ENCODE data around the gene CNNM3.
"Not testable (repeated sequence)": the region's sequence is repeated elsewhere in the genome, so short reads cannot be mapped to it uniquely, and the experiment has no call there.

The CNNM3 gene

DNA sequence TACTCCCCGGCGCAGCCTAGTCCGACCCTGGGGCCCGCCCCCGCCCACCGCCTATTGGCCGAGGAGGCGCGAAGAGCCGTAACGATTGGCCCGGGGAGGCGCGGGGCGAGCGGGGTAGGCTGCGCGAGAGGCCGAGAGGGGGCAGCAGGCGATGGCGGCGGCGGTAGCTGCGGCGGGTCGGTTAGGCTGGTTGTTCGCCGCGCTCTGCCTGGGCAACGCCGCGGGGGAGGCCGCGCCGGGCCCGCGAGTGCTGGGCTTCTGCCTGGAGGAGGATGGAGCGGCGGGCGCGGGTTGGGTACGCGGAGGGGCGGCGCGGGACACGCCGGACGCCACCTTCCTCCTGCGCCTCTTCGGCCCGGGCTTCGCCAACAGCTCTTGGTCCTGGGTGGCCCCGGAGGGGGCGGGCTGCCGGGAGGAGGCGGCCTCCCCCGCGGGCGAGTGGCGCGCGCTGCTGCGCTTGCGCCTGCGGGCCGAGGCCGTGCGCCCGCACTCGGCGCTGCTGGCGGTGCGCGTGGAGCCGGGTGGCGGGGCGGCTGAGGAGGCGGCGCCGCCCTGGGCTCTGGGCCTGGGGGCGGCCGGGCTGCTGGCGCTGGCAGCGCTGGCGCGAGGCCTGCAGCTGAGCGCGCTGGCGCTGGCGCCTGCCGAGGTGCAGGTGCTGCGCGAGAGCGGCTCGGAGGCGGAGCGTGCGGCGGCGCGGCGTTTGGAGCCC lies at the start of gene CNNM3:
CNNM3 (plus strand) TSS at position 142 of the 709 bp plus-strand sequence; CDS start at position 152, 10 bp downstream.
- DNase-seq, result peak; percentile 95 to 99 (median 98)

DNA sequence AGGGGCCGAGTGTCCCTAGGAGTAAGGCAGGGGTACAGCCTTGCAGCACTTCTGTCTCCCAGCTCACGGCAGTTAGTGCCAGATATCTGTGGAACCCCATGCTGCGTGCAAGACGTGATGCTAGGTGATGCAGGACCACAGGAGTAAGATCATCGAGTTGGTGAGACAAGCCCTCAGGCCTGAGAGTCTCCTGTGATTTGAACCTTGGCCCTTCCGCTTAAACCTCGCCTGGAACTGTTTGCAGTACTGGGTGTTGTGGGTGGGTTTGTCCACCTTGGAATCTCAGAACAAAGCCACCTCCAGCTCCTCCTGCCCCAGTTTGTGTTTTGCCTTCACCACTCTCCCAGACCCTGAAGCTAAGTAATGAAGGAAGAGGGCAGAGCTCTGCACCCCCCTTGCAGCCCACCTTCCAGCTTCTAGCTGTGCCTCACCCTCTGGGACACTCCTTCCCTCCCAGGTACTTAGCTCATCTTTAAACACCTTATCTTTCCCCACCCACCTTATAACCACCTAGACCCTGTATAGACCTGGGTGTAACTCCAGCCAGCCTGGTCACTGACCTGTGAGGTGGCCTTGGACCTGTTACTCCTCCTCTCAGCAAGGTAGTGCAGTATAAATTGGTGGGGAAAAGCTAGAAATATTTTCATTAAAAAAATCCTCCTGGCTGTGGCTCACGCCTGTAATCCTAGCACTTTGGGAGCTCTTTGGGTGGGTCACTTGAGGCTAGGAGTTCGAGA lies 48.8 kb upstream of the CNNM3 start:
- DNase-seq, result no peak

GRCh38 chr2:96768083-96768561 lies 47.9 kb upstream of the CNNM3 start:
- DNase-seq, result no peak

DNA sequence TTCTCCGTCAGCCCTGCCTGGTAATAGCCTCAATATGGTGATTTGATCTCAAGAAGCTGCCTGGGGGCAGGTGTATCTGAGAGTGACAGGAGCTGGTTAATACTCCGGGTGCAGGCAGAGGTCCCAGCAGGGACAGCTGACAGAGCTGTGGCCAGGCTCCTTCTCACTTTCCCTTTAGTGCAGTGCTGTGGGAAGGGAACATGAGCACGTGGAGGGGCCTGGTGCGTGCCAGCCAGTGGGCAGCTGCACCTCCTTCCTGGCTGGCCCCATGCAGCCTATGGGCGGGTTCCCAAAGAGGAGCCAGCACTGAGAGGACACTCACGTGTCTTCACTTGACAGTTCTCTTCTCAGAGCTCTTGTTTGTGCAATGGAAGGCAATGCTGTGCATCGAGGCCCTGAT lies 46.3 kb upstream of the CNNM3 start:
- DNase-seq, result peak; percentile 57 to 68 (median 57)

DNA sequence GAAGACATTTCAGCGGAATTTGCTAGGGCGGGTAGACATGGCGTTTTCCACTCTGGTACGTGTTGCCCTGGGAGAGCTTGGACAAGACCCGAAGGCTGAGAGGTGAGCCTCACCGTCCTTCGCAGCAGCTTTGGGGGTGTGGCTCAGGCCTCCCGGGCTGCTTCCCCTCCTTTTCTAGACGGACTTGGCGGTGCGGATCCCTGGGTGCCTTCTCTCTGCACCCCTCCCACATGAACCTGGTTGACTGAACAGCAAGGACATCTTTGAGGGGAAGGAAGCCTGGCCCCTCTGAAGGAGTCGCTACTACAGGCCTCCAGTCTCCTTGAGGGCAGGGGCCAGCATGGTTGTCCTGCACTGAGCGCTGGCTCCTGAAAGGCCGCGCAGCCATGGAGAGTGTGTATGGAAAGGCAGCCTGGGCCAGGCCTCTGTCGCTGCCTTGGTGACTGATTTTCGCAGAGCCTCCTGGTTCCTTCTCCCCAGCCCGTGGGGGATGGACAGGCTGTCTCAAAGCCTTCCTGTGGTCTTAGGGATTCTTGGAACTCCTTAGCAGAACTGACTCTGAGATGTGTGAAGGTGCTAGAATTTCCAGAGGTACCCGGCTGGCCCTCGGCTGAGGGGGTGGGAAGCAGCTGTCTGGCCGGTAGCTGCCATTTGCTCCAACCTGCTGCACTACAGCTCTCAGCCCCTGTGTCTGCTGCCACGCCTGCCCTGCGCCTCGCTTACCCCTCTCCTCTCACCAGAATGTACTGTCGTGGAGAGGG lies 45.4 kb upstream of the CNNM3 start:
- no peak for DNase-seq

DNA sequence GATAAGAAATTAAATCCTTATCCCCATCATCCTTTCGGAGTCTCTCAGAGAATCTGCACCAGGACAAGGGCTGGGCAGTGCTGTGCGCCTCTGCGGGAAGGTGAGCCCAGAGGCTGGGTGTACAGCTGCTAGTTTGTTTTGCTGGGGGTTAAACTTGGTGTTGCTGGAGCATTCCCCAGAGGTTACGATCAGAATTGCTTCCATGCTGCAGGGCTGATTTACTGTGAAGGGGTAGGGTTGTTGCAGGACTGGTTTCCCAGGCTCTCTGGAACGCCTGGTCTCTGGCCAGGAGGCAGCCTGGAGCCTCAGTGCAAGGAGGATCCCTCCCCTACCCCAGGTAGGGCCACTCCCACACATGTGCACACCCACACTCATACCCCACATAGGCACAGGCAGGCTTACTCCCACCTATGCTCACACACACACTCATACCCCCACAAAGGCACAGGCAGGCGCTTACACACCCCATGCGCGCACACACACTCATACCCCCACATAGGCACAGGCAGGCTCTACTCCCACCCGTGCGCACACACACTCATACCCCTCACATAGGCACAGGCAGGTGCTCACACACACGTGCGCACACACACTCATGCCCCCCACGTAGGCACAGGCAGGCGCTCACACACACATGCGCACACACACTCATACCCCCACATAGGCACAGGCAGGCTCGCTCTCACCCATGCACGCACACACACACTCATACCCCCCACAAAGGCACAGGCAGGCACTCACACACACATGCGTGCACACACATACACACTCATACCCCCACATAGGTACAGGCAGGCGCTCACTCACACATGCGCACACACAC lies 44.1 kb upstream of the CNNM3 start:
- no peak for DNase-seq

DNA sequence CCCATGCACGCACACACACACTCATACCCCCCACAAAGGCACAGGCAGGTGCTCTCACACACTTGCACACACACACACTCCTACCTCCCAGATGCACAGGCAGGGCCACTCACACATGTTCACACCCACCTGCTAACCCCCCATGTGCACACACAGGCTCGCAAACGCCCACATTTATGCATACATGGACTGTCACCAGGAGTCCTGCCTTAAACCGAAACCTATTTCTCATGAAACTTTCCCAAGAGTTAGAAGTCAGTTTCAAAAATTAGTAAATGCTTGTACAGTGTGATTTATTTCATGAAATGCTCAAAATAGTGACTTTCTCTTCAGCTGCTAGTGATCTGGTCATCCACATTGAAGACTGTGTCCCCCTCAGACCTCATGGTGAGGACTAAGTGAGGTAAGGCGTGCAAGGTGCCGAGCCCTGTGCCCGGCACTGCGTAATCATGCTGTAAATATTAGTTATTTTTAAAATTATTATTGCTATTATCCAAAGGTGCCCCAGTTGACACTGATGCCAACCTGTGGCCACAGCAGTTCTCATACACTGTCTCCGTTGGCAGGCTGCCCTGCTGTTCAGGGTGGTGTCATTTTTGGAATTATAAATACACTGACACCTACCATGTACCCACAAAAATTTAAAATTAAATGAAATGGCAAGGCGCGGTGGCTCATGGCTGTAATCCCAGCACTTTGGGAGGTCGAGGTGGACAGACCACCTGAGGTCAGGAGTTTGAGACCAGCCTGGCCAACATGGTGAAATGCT lies 43.0 kb upstream of the CNNM3 start:
- DNase-seq, result no peak

DNA sequence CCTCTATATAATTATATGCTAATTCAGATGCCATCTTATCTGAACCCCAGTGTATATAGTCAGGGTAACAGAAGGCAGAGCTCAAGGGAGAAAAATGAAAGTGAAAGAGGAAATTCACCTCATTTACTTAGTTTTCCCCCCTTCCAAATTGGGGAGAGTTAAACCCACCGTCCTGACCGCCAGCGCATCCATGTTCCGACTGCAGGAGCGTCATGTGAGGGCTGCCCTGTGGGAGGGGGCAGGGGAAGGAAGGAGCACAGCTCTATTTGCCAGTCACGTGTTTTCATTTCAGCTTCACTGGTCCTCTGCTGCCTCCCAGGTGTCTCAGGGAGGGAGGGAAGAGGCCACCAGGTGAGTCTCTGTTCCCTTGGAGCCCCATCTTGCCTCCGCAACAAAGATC lies 42.1 kb upstream of the CNNM3 start:
- peak; percentile 25 to 43 (median 41) for DNase-seq

GRCh38 chr2:96775160-96775559 lies 40.9 kb upstream of the CNNM3 start:
- DNase-seq, result peak in 1 of 3 donors; percentile 15

GRCh38 chr2:96783388-96783787 lies 32.7 kb upstream of the CNNM3 start:
- DNase-seq, result peak; percentile 30 to 44 (median 38)

GRCh38 chr2:96787411-96787810 lies 28.7 kb upstream of the CNNM3 start:
- DNase-seq, result no peak

- no peak for DNase-seq
These were observed 27.4 kb upstream of the CNNM3 start for GRCh38 chr2:96788442-96789244.

GRCh38 chr2:96789245-96789617 lies 26.8 kb upstream of the CNNM3 start:
- no peak for DNase-seq

DNA sequence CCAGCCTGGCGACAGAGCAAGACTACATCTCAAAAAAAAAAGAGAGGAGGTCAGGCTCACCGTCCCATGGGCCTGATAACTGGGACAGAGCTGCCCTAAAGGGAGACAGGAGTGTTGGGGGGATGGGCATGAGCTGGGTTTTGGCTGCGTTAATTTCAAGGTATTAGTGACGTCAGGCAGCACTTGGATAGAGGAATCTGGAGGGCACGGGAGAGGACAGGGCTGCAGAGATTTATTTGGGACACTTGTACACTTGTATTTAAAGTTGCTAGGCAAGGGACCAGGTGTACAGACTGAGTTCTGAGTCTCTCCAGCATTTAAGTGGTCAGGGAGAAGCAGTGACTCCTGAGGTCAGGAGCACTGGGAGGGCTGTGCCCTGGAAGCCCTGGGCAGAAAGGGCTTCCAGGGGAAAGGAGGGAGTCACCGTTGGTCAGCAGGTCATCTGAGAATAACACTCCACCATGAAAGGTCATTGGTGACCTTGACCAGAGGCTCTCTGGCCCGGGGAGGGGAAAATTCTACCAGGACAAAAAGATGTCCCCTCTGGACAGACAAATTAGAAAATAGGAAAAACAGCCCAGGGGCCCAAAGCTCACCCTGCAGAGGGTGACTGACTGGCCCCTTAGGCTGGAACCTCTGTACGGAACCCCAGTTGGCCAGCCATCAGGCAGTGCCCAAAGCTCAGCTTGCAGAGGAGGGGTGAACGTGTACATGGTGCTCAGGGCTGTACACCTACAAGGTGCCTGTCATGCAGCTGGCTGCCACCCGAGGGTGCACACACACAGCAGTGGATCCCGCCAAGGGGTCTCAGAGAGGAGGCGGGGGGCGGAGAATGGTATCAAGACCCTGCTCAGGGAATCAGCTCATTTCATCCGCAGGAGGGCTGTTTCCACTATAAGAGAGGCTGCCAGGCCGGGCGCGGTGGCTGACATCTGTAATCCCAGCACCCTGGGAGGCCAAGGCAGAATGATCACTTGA lies 23.0 kb upstream of the CNNM3 start:
- no peak for DNase-seq

GRCh38 chr2:96795076-96795475 lies 21.0 kb upstream of the CNNM3 start:
- no peak for DNase-seq

GRCh38 chr2:96796497-96796896 lies 19.6 kb upstream of the CNNM3 start:
- DNase-seq, result not testable (repeated sequence)

DNA sequence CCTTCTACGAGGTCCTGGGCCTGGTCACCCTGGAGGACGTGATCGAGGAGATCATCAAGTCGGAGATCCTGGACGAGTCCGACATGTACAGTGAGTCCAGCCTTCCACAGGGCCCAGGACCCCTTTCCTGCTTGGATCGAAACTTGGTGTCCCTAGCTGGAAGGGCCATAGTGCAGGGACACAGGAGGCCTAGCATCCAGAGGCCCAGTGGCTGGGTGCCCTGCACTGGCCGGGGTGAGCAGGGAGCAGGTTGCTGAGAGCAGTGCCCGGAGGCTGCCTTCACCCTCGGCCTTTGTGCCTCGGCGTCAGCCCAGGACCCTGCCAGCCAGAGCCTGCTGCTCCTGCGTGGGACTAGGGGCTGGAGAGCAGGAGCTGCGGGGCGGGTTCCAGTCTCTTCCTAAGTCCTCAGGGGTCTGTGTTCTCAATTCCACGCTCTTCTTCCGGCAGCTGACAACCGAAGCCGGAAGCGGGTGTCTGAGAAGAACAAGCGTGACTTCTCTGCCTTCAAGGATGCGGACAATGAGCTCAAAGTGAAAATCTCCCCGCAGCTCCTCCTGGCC lies 18.9 kb upstream of the CNNM3 start:
- DNase-seq, result no peak

DNA sequence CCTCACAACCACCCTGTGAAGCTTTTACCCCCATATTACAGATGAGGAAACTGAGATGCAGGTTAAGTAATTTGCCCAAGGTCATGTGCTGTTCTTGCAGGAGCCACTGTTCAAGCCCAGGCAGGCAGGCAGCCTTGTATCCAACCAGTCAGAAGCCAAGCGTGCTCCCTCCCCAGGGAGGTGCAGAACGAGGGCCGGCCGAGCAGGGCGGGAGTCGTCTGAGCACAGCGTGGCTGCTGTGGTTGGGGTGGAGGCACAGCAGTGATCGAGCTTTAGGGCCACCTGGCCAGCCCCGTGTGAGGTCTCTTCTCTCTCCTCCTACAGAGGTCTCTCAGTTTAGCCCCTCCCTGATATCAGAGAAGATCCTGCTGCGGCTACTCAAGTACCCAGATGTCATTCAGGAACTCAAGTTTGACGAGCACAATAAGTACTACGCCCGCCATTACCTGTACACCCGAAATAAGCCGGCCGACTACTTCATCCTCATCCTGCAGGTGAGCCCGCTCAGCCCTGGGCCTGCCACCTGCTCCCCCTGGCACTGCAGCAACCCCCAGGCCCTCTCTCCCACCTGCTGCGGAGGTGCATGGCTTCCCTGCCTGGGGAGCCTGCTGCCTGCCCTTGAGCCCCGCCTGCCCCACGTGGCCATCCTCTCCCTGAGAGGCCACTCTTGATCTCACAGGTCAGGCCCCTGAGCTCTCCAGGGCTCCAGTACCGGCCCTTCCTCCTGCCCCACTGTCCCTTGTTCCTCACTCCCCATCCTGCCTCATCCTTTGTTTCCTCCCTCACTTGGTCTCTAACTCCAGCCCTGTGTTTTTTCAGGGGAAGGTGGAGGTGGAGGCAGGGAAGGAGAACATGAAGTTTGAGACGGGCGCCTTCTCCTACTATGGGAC lies 17.1 kb upstream of the CNNM3 start:
- no peak for DNase-seq
